Measurements from ENCODE around the gene PJVK. TPM values are rescaled to one million over a fixed set of nuclear protein-coding genes. Genes with fewer than 3 reads are reported as not detected.
A peak's percentile ranks its signal among the peaks of the same experiment; 100 is the strongest.

Gene PJVK
- total and polyA plus RNA-seq, 2 experiments from 2014 or later: 1.6 to 2.1 TPM

DNA sequence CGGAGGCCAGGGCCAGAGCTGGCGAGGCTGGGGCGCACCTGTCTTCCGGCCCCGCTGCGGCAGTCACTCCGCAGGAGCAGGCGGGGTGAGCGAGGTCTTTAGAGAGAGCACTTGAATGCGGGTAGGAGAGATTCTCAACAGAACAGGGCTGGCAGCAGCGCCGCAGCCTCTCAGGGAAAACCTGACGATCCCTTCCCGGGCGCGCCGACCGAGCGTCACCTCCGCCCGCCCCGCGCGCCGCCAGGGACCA is 729 bp upstream of the PJVK start:
- peak overlapping the region; percentile 94 for H3K27ac ChIP-seq (ENCODE audit: low read depth)
- Mint-ChIP-seq H3K27ac (peak overlapping the region; percentile 75), H3K9me3 (no peaks in the 10 kb centered on the region)

GRCh38 chr2:178452334-178452733 is 1.2 kb downstream of the PJVK start:
- Mint-ChIP-seq H3K27me3 (ENCODE audit: insufficient read depth, low read depth, poor library complexity) (peaks cover 7% of the 10 kb centered on the region), H3K4me1 (peaks cover 18% of the 10 kb centered on the region), H3K27ac (no peak overlapping the region), H3K4me3 (peak overlapping the region; percentile 5; the same call in 1 of the 3 replicates), H3K9me3 (no peaks in the 10 kb centered on the region), H3K36me3 (ENCODE audit: low read depth) (peaks cover 15% of the 10 kb centered on the region)
- Histone ChIP-seq H2AFZ (peak overlapping the region; percentile 94; the same call in 1 of the 2 replicates), H3K79me2 (replicated peaks; ENCODE audit: insufficient read depth) (peaks cover 29% of the 10 kb centered on the region), H3K9me2 (ENCODE audit: insufficient read depth) (peaks cover 6% of the 10 kb centered on the region; the same call in 1 of the 2 replicates), H3K36me3 (ENCODE audit: insufficient read depth) (peaks cover 6% of the 10 kb centered on the region; the same call in 1 of the 2 replicates), H3K27ac (ENCODE audit: low read depth) (peak overlapping the region; percentile 99; the same call in 1 of the 2 replicates), H4K20me1 (replicated peaks; ENCODE audit: insufficient read depth) (peaks cover 7% of the 10 kb centered on the region), H3K4me1 (ENCODE audit: insufficient read depth) (peaks cover 9% of the 10 kb centered on the region), H3F3A (replicated peaks; ENCODE audit: low read depth) (0 out of 2 replicates have a peak, but pooled peaks cover 4% of the 10 kb centered on the region), H3K4me3 (0 out of 2 replicates have a peak overlapping the region, but pooled peaks have one; percentile 80), H3K4me2 (no peak overlapping the region), H3K27me3 (ENCODE audit: insufficient read depth) (no peaks in the 10 kb centered on the region)
- DNase-seq (ENCODE audit: low spot score) (no peak), ATAC-seq (no peak)
- TF ChIP-seq STAT1 (IDR thresholded peaks at IDR 0.05; ENCODE audit: unreplicated experiment) (no peak), NANOG (IDR thresholded peaks at IDR 0.05; ENCODE audit: borderline replicate concordance) (no peak), POLR2AphosphoS5 (IDR thresholded peaks at IDR 0.05; ENCODE audit: low read depth) (no peak), ZNF331 (CRISPR knock-in tag; IDR thresholded peaks at IDR 0.05; ENCODE audit: low read depth) (no peak), EZH2phosphoT487 (IDR thresholded peaks at IDR 0.05; ENCODE audit: unreplicated experiment) (no peak), ZNF462 (CRISPR knock-in tag; IDR thresholded peaks at IDR 0.05) (no peak)
- TF ChIP-seq, protein P1, sequence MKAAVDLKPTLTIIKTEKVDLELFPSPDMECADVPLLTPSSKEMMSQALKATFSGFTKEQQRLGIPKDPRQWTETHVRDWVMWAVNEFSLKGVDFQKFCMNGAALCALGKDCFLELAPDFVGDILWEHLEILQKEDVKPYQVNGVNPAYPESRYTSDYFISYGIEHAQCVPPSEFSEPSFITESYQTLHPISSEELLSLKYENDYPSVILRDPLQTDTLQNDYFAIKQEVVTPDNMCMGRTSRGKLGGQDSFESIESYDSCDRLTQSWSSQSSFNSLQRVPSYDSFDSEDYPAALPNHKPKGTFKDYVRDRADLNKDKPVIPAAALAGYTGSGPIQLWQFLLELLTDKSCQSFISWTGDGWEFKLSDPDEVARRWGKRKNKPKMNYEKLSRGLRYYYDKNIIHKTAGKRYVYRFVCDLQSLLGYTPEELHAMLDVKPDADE (IDR thresholded peaks at IDR 0.05): no peak
- TF ChIP-seq, protein P2, sequence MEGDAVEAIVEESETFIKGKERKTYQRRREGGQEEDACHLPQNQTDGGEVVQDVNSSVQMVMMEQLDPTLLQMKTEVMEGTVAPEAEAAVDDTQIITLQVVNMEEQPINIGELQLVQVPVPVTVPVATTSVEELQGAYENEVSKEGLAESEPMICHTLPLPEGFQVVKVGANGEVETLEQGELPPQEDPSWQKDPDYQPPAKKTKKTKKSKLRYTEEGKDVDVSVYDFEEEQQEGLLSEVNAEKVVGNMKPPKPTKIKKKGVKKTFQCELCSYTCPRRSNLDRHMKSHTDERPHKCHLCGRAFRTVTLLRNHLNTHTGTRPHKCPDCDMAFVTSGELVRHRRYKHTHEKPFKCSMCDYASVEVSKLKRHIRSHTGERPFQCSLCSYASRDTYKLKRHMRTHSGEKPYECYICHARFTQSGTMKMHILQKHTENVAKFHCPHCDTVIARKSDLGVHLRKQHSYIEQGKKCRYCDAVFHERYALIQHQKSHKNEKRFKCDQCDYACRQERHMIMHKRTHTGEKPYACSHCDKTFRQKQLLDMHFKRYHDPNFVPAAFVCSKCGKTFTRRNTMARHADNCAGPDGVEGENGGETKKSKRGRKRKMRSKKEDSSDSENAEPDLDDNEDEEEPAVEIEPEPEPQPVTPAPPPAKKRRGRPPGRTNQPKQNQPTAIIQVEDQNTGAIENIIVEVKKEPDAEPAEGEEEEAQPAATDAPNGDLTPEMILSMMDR (conservative IDR thresholded peaks at IDR 0.05; ENCODE audit: low read depth in 2 of 2): no peak

More for the DNA sequence above, 729 bp upstream of the PJVK start:
- H3K36me3 Mint-ChIP-seq (ENCODE audit: low read depth): peaks cover 31% of the 10 kb centered on the region
- no peak for ATAC-seq
- Histone ChIP-seq H3K9me2 (ENCODE audit: insufficient read depth) (peaks cover 6% of the 10 kb centered on the region; the same call in 1 of the 2 replicates), H4K20me1 (replicated peaks; ENCODE audit: insufficient read depth) (peaks cover 7% of the 10 kb centered on the region), H3K4me1 (ENCODE audit: insufficient read depth) (peaks cover 9% of the 10 kb centered on the region), H2AFZ (peak overlapping the region; percentile 63; the same call in 1 of the 2 replicates), H3K4me2 (peak overlapping the region; percentile 92), H3K4me3 (peak overlapping the region; percentile 80), H3K27me3 (ENCODE audit: insufficient read depth) (no peaks in the 10 kb centered on the region), H3K36me3 (ENCODE audit: insufficient read depth) (peaks cover 18% of the 10 kb centered on the region; the same call in 1 of the 2 replicates), H3F3A (replicated peaks; ENCODE audit: low read depth) (0 out of 2 replicates have a peak, but pooled peaks cover 4% of the 10 kb centered on the region), H3K79me2 (replicated peaks; ENCODE audit: insufficient read depth) (peaks cover 31% of the 10 kb centered on the region)
- TF ChIP-seq, protein P2 (conservative IDR thresholded peaks at IDR 0.05; ENCODE audit: low read depth in 2 of 2): no peak
- peak; percentile 87 for TF ChIP-seq CREB1 (CRISPR knock-in tag; IDR thresholded peaks at IDR 0.05; ENCODE audit: low read depth)
- H3K4me1 Mint-ChIP-seq: peaks cover 18% of the 10 kb centered on the region
- H3K4me3 Mint-ChIP-seq: peak overlapping the region; percentile 87
- no peak for DNase-seq (ENCODE audit: low spot score)
- H3K27me3 Mint-ChIP-seq (ENCODE audit: insufficient read depth, low read depth, poor library complexity): peaks cover 7% of the 10 kb centered on the region

All from GM23338 (cell line).